ENCODE measurements around the gene TMEM263.
A peak's percentile ranks its signal among the peaks of the same experiment; 100 is the strongest.
"Not testable (repeated sequence)": the region's sequence is repeated elsewhere in the genome, so short reads cannot be mapped to it uniquely, and the experiment has no call there.

The TMEM263 gene

GRCh38 chr12:106987846-106988245, 32.1 kb downstream of the TMEM263 start:
- Histone ChIP-seq H3K4me3 (ENCODE audit: low read length) (no peak overlapping the region), H3K9ac (ENCODE audit: low read depth, low read length) (no peak overlapping the region), H3K4me2 (ENCODE audit: low read length) (peak overlapping the region; percentile 75), H3K9me3 (replicated peaks; ENCODE audit: low read length) (no peaks in the 10 kb centered on the region), H3K27me3 (ENCODE audit: control insufficient read depth, insufficient read depth, low read length) (no peaks in the 10 kb centered on the region), H3K4me1 (ENCODE audit: control insufficient read depth, insufficient read depth, low read length) (peaks cover 15% of the 10 kb centered on the region), H3K36me3 (ENCODE audit: insufficient read depth, low read length) (peaks cover 9% of the 10 kb centered on the region)

- Histone ChIP-seq H3K9ac (ENCODE audit: low read depth, low read length) (no peak overlapping the region), H3K27me3 (ENCODE audit: control insufficient read depth, insufficient read depth, low read length) (no peaks in the 10 kb centered on the region), H3K36me3 (ENCODE audit: insufficient read depth, low read length) (peaks cover 4% of the 10 kb centered on the region), H3K4me2 (ENCODE audit: low read length) (peak overlapping the region; percentile 28), H3K4me3 (ENCODE audit: low read length) (no peak overlapping the region), H3K4me1 (ENCODE audit: control insufficient read depth, insufficient read depth, low read length) (peaks cover 6% of the 10 kb centered on the region), H3K9me3 (replicated peaks; ENCODE audit: low read length) (no peaks in the 10 kb centered on the region)
Observed at GRCh38 chr12:106994579-106995220, 39.0 kb downstream of the TMEM263 start.

- not testable (repeated sequence) for H3K9me3 ChIP-seq (replicated peaks; ENCODE audit: low read length); H3K27me3 ChIP-seq (ENCODE audit: control insufficient read depth, insufficient read depth, low read length); H3K4me1 ChIP-seq (ENCODE audit: control insufficient read depth, insufficient read depth, low read length); H3K9ac ChIP-seq (ENCODE audit: low read depth, low read length); H3K4me2 ChIP-seq (ENCODE audit: low read length); H3K4me3 ChIP-seq (ENCODE audit: low read length); H3K36me3 ChIP-seq (ENCODE audit: insufficient read depth, low read length)
Observed at GRCh38 chr12:106996102-106996501, 40.4 kb downstream of the TMEM263 start.

GRCh38 chr12:106997916-106998315, 42.2 kb downstream of the TMEM263 start:
- Histone ChIP-seq H3K4me3 (ENCODE audit: low read length) (no peak overlapping the region), H3K9me3 (replicated peaks; ENCODE audit: low read length) (no peaks in the 10 kb centered on the region), H3K4me2 (ENCODE audit: low read length) (no peak overlapping the region), H3K36me3 (ENCODE audit: insufficient read depth, low read length) (peaks cover 4% of the 10 kb centered on the region), H3K9ac (ENCODE audit: low read depth, low read length) (no peak overlapping the region), H3K4me1 (ENCODE audit: control insufficient read depth, insufficient read depth, low read length) (peaks cover 6% of the 10 kb centered on the region), H3K27me3 (ENCODE audit: control insufficient read depth, insufficient read depth, low read length) (no peaks in the 10 kb centered on the region)

- Histone ChIP-seq H3K4me2 (ENCODE audit: low read length) (no peak overlapping the region), H3K4me3 (ENCODE audit: low read length) (no peak overlapping the region), H3K4me1 (ENCODE audit: control insufficient read depth, insufficient read depth, low read length) (peaks cover 6% of the 10 kb centered on the region), H3K36me3 (ENCODE audit: insufficient read depth, low read length) (peaks cover 4% of the 10 kb centered on the region), H3K9me3 (replicated peaks; ENCODE audit: low read length) (no peaks in the 10 kb centered on the region), H3K9ac (ENCODE audit: low read depth, low read length) (no peak overlapping the region), H3K27me3 (ENCODE audit: control insufficient read depth, insufficient read depth, low read length) (no peaks in the 10 kb centered on the region)
Observed at GRCh38 chr12:106999446-106999845, 43.7 kb downstream of the TMEM263 start.

- not testable (repeated sequence) for H3K27me3 ChIP-seq (ENCODE audit: control insufficient read depth, insufficient read depth, low read length); H3K36me3 ChIP-seq (ENCODE audit: insufficient read depth, low read length); H3K4me2 ChIP-seq (ENCODE audit: low read length); H3K9ac ChIP-seq (ENCODE audit: low read depth, low read length); H3K4me1 ChIP-seq (ENCODE audit: control insufficient read depth, insufficient read depth, low read length); H3K9me3 ChIP-seq (replicated peaks; ENCODE audit: low read length); H3K4me3 ChIP-seq (ENCODE audit: low read length)
Observed at GRCh38 chr12:107002665-107003064, 47.0 kb downstream of the TMEM263 start.

GRCh38 chr12:107007411-107007810, 51.7 kb downstream of the TMEM263 start:
- Histone ChIP-seq H3K9me3 (replicated peaks; ENCODE audit: low read length) (no peaks in the 10 kb centered on the region), H3K4me3 (ENCODE audit: low read length) (no peak overlapping the region), H3K9ac (ENCODE audit: low read depth, low read length) (no peak overlapping the region), H3K4me1 (ENCODE audit: control insufficient read depth, insufficient read depth, low read length) (no peaks in the 10 kb centered on the region), H3K27me3 (ENCODE audit: control insufficient read depth, insufficient read depth, low read length) (no peaks in the 10 kb centered on the region), H3K36me3 (ENCODE audit: insufficient read depth, low read length) (no peaks in the 10 kb centered on the region), H3K4me2 (ENCODE audit: low read length) (no peak overlapping the region)

- no peaks in the 10 kb centered on the region for H3K9me3 ChIP-seq (replicated peaks; ENCODE audit: low read length)
- H3K27me3 ChIP-seq (ENCODE audit: control insufficient read depth, insufficient read depth, low read length): no peaks in the 10 kb centered on the region
- H3K4me3 ChIP-seq (ENCODE audit: low read length): no peak overlapping the region
Observed at GRCh38 chr12:107011519-107011918, 55.8 kb downstream of the TMEM263 start.

GRCh38 chr12:107012736-107013425, 57.2 kb downstream of the TMEM263 start:
- Histone ChIP-seq H3K27me3 (ENCODE audit: control insufficient read depth, insufficient read depth, low read length) (no peaks in the 10 kb centered on the region), H3K9ac (ENCODE audit: low read depth, low read length) (no peak overlapping the region), H3K9me3 (replicated peaks; ENCODE audit: low read length) (no peaks in the 10 kb centered on the region), H3K36me3 (ENCODE audit: insufficient read depth, low read length) (no peaks in the 10 kb centered on the region), H3K4me3 (ENCODE audit: low read length) (no peak overlapping the region), H3K4me2 (ENCODE audit: low read length) (no peak overlapping the region), H3K4me1 (ENCODE audit: control insufficient read depth, insufficient read depth, low read length) (no peaks in the 10 kb centered on the region)

More at GRCh38 chr12:107011519-107011918, 55.8 kb downstream of the TMEM263 start:
- Histone ChIP-seq H3K9ac (ENCODE audit: low read depth, low read length) (no peak overlapping the region), H3K4me1 (ENCODE audit: control insufficient read depth, insufficient read depth, low read length) (no peaks in the 10 kb centered on the region), H3K4me2 (ENCODE audit: low read length) (no peak overlapping the region), H3K36me3 (ENCODE audit: insufficient read depth, low read length) (no peaks in the 10 kb centered on the region)

GRCh38 chr12:107014055-107014454, 58.3 kb downstream of the TMEM263 start:
- no peaks in the 10 kb centered on the region for H3K9me3 ChIP-seq (replicated peaks; ENCODE audit: low read length)
- H3K4me1 ChIP-seq (ENCODE audit: control insufficient read depth, insufficient read depth, low read length): no peaks in the 10 kb centered on the region
- H3K9ac ChIP-seq (ENCODE audit: low read depth, low read length): no peak overlapping the region

GRCh38 chr12:107017042-107017441, 61.3 kb downstream of the TMEM263 start:
- Histone ChIP-seq H3K27me3 (ENCODE audit: control insufficient read depth, insufficient read depth, low read length) (no peaks in the 10 kb centered on the region), H3K4me3 (ENCODE audit: low read length) (no peak overlapping the region), H3K4me2 (ENCODE audit: low read length) (no peak overlapping the region), H3K9ac (ENCODE audit: low read depth, low read length) (no peak overlapping the region), H3K4me1 (ENCODE audit: control insufficient read depth, insufficient read depth, low read length) (no peaks in the 10 kb centered on the region), H3K9me3 (replicated peaks; ENCODE audit: low read length) (no peaks in the 10 kb centered on the region), H3K36me3 (ENCODE audit: insufficient read depth, low read length) (no peaks in the 10 kb centered on the region)

More at GRCh38 chr12:107014055-107014454, 58.3 kb downstream of the TMEM263 start:
- no peak overlapping the region for H3K4me2 ChIP-seq (ENCODE audit: low read length)
- no peak overlapping the region for H3K4me3 ChIP-seq (ENCODE audit: low read length)
- H3K36me3 ChIP-seq (ENCODE audit: insufficient read depth, low read length): no peaks in the 10 kb centered on the region
- no peaks in the 10 kb centered on the region for H3K27me3 ChIP-seq (ENCODE audit: control insufficient read depth, insufficient read depth, low read length)

- H3K4me2 ChIP-seq (ENCODE audit: low read length): no peak overlapping the region
- H3K4me3 ChIP-seq (ENCODE audit: low read length): no peak overlapping the region
- no peaks in the 10 kb centered on the region for H3K4me1 ChIP-seq (ENCODE audit: control insufficient read depth, insufficient read depth, low read length)
- no peak overlapping the region for H3K9ac ChIP-seq (ENCODE audit: low read depth, low read length)
- H3K27me3 ChIP-seq (ENCODE audit: control insufficient read depth, insufficient read depth, low read length): no peaks in the 10 kb centered on the region
- H3K9me3 ChIP-seq (replicated peaks; ENCODE audit: low read length): no peaks in the 10 kb centered on the region
- no peaks in the 10 kb centered on the region for H3K36me3 ChIP-seq (ENCODE audit: insufficient read depth, low read length)
Observed at GRCh38 chr12:107019546-107019945, 63.8 kb downstream of the TMEM263 start.
